GM18951 (cell line): ENCODE results near the gene SH3RF3.

Source experiments
- POLR2A ChIP-seq: IDR thresholded peaks from 4 replicates; pipeline ENCODE4 v1.6.1; 2011; ENCODE audit warnings: mild to moderate bottlenecking; ENCODE audit not compliant: insufficient read length, insufficient read depth; ENCODE audit errors: extremely low read depth
- in situ Hi-C: fragments of 300-500 bp; cut with MboI; formaldehyde crosslinking; loops from one replicate; pipeline ENCODE4 v1.12.0; 2022; ENCODE audit warnings: low sequenced_read_pairs, mixed read lengths, inconsistent platforms; ENCODE audit not compliant: unreplicated experiment

SH3RF3 gene

DNA sequence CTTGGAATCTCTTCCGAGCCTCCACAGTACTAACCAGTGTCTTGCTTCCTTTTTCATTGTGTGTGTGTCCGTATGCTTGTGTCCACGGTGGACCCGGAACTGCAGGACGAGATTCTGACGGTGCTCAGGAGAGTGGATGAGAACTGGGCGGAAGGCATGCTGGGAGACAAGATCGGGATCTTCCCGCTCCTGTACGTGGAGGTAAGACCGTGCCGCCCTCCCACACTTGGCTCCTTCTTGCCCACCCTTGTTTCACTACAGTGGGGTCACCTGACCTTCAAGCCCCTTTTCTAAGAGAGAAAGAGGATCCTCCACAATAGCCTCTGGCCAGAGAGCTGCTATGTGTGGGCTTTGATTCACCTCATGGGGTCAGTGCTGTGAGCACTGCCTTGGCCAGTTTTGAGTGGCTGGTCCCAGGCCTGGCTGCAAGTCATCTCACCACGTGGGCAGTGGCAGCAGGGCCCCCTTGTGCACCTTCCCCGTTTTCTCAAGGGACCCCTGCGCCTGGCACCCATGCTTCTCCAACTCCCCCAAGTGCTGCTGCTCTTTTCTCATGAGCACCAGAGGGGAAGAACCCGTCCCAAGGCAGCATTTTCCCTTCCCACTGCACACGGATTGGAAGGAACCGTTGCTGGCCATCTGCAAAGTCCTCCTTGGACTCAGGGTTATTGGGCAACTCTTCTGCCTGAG is 242.6 kb downstream of the SH3RF3 start:
- TF ChIP-seq POLR2A: no peak
- in situ Hi-C loops: no loop called here

GRCh38 chr2:109372171-109372568 is 243.2 kb downstream of the SH3RF3 start:
- no peak for TF ChIP-seq POLR2A
- in situ Hi-C loops: no loop called here

- in situ Hi-C loops: no loop called here
- TF ChIP-seq POLR2A: no peak
These were observed 243.6 kb downstream of the SH3RF3 start for GRCh38 chr2:109372614-109373013.

GRCh38 chr2:109373791-109374547 is 245.0 kb downstream of the SH3RF3 start:
- in situ Hi-C loops: no loop called here
- no peak for TF ChIP-seq POLR2A

GRCh38 chr2:109374548-109375130 is 245.6 kb downstream of the SH3RF3 start:
- in situ Hi-C loops: no loop called here
- TF ChIP-seq POLR2A: no peak

- TF ChIP-seq POLR2A: no peak
- in situ Hi-C loops: no loop called here
These were observed 246.1 kb downstream of the SH3RF3 start for GRCh38 chr2:109375131-109375561.

DNA sequence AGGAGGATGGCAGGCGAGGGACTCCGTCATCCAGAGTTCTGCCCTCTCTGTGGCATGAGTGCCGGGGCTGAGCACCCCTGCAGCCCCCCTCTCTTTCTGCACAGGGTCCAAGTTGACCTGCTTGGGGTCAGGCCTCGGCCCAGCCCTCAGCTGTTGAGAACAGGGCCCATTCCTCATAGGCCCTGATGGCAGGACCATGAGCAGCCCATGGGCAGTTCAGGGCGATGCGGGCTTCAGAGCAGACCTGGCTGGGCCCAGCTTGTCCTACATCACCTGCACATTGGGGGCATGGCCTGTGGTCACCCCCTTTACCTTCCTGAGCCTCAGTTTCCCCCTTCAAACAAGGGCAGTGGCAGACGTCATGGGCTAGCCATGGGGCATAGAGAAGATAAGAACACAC is 246.7 kb downstream of the SH3RF3 start:
- in situ Hi-C loops: no loop called here
- no peak for TF ChIP-seq POLR2A

DNA sequence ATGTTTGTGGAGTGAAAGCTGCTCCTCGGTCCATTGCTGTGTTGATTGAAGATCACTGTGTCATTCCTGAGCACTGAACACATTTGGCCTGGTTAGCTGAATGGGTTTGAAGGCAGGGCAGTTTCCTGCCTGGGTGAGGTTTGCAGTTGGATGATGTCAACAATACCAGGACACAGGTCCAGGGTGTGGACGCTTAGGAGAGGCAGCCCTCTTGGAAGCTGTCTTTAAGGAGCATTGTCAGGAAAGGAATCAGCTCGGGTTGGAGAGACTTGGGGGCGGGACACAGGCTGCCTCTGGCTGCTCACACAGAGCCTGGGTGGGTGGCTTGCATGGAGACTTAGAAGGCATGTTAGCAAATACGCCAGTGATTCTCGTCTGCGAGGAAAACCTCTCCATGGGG is 247.1 kb downstream of the SH3RF3 start:
- in situ Hi-C loops: no loop called here
- no peak for TF ChIP-seq POLR2A

DNA sequence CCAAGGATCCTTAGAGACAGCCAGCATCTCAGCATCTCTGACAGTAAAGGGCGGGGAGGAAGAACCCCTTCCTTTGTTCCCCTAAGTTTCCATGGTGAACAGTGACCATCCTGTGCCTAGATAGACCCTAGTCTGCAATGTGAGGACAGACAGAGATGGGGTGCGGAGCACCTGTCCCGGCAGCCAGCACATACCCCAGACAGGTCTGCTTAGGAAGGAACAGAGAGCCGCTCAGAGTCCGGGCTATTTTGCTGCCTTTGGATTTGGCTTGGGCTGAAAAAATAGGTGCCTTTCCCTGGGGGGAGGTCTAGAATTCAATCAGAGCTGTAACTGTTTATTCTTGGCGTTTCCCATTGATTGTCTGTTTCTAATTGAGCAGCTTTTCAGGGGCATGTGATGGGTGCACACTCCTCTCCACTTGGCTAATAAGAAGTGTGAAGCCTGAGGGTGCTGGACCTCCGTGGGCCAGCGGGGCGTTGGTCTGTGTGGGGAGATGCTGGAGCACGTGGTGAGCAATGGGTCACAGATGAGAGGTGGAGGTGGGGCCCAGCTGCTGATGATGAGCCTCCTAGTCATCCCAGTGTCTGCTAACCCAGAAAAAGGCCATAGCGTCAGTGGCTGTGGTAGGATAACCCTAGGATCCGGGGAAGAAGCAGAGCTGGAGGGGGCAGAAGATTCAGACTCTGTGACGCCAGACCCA is 247.9 kb downstream of the SH3RF3 start:
- in situ Hi-C loops: no loop called here

DNA sequence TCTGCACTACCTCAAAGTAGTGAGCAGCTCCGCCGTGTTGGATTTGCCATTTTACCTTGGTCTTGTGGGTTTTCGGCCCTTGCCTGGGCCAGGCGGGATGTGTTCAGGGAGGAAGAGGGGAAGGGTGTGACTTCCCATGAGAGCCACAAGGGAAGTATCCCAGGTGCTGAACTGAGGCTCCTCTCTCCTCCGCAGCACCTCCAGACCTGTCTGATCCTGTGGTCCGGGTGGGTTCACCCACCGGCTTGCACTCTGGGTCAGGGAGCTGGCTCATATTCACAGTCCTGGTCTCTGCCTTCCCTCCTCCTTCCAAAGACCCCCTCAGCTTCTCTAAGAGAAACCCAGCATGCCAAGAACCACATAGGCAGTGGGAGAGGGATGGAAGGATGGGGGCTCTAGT is 249.0 kb downstream of the SH3RF3 start:
- in situ Hi-C loops: no loop called here
- no peak for TF ChIP-seq POLR2A

More for the DNA sequence above, 247.9 kb downstream of the SH3RF3 start:
- no peak for TF ChIP-seq POLR2A

- TF ChIP-seq POLR2A: no peak
- in situ Hi-C loops: no loop called here
These were observed 249.7 kb downstream of the SH3RF3 start for GRCh38 chr2:109378682-109379081.

- TF ChIP-seq POLR2A: no peak
- in situ Hi-C loops: no loop called here
These were observed 250.5 kb downstream of the SH3RF3 start for GRCh38 chr2:109379507-109379906.
